Adrenal gland (tissue), 5 donors: ENCODE data around the gene PELI1.

Source experiments
- POLR2A ChIP-seq, 2 donors: fragments of 450-650 bp; IDR thresholded peaks; one replicate each; pipeline ENCODE4 v1.6.1; 2017; ENCODE audit warnings: antibody characterized with exemption in 2 of 2, mild to moderate bottlenecking in 2 of 2, moderate library complexity in 1 of 2
- TF ChIP-seq, protein P1 (sequence below), 6 experiments: fragments of 450-650 bp in 4 of 6; fragments of 200-600 bp in 2 of 6; sonication (generic) in 1 of 6; IDR thresholded peaks; 1 replicate in 5 of 6; 2 replicates in 1 of 6; pipeline versions ENCODE4 v1.5.1 to v1.8.0; 2016 to 2021; ENCODE audit warnings: antibody characterized with exemption in 6 of 6, mild to moderate bottlenecking in 2 of 6, moderate library complexity in 1 of 6
- donor health status: DM: no; HTN: no; CAD: no.

DNA sequence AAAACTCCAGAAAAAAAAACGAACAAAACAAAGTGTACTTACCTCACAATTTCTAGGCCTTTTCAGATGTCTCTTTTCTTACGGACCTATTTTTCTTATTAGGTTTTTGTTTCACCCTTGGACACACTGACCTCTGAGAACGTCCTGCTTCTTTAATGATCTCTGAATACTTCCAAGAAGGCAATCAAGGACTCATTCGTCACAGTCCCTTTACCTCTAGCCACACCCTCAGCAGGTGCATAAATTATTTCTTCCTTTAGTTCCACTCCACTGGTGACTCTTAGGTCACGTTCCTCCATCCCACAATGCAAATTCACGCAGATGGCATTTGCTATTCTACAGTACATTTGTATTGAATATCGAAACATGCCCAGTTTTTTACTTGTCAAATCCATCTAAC lies 21.9 kb downstream of the PELI1 start:
- TF ChIP-seq, protein P1, sequence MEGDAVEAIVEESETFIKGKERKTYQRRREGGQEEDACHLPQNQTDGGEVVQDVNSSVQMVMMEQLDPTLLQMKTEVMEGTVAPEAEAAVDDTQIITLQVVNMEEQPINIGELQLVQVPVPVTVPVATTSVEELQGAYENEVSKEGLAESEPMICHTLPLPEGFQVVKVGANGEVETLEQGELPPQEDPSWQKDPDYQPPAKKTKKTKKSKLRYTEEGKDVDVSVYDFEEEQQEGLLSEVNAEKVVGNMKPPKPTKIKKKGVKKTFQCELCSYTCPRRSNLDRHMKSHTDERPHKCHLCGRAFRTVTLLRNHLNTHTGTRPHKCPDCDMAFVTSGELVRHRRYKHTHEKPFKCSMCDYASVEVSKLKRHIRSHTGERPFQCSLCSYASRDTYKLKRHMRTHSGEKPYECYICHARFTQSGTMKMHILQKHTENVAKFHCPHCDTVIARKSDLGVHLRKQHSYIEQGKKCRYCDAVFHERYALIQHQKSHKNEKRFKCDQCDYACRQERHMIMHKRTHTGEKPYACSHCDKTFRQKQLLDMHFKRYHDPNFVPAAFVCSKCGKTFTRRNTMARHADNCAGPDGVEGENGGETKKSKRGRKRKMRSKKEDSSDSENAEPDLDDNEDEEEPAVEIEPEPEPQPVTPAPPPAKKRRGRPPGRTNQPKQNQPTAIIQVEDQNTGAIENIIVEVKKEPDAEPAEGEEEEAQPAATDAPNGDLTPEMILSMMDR (IDR thresholded peaks at IDR 0.05) = no peak
- no peak for TF ChIP-seq POLR2A (IDR thresholded peaks at IDR 0.05)
